HCT116 (cell line): Measurements from ENCODE around the gene UNC79. TPM values are rescaled to one million over a fixed set of nuclear protein-coding genes. Genes with fewer than 3 reads are reported as not detected.

Experiments used
- ATAC-seq: fragments of 200-7000 bp; cut with Tn5 transposase; 2 replicates; pipeline ENCODE4 v1.9.1; 2020; ENCODE audit warnings: mild to moderate bottlenecking, moderate library complexity
- BruUV-seq: library from RNA; stranded (reverse); fragments of 400-500 nt; replicated peaks from 2 replicates; lab custom pipeline; 2021; lab: Mats Ljungman, UMichigan
- CTCF ChIA-PET: fragments of 300-600 bp; sonication (Branson Sonifier 250); formaldehyde crosslinking; loops from one replicate; lab custom pipeline; 2021; ENCODE audit warnings: antibody characterized with exemption; lab: Charles Lee
- POLR2A ChIA-PET: fragments of 300-600, 350-600 bp; sonication (Branson Sonifier 250); formaldehyde crosslinking; loops from one replicate; lab custom pipeline; 2021; ENCODE audit warnings: antibody characterized with exemption; lab: Charles Lee
- RAD21 ChIA-PET, 2 experiments: fragments of 300-600 bp; sonication (Branson Sonifier 250); formaldehyde crosslinking; loops; one replicate each; lab custom pipeline; 2023; ENCODE audit warnings: low total read pairs in 2 of 2; ENCODE audit not compliant: uncharacterized antibody in 2 of 2, unreplicated experiment in 2 of 2, low non-redundant PET in 1 of 2; lab: Charles Lee
- DNase-seq: peaks from one replicate; pipeline ENCODE4 v3.0.0-alpha.2; 2010; ENCODE audit warnings: low read depth, low spot score
- H2AFZ ChIP-seq: fragments of 200-600 bp; shearing (Covaris generic), sonication (generic); 2 replicates; pipeline ENCODE4 v1.6.1; 2017; ENCODE audit warnings: low read depth, mixed run types, mixed read lengths, antibody characterized with exemption, low read length; ENCODE audit not compliant: poor library complexity, severe bottlenecking
- H3K27ac ChIP-seq: 2 replicates; pipeline ENCODE4 v1.5.1; 2012; ENCODE audit warnings: low read depth, low read length
- H3K27me3 ChIP-seq: fragments of 200-600 bp; sonication (generic); 2 replicates; pipeline ENCODE4 v1.6.1; 2016; ENCODE audit warnings: mixed run types, low read length, mixed read lengths; ENCODE audit not compliant: insufficient read depth
- H3K36me3 ChIP-seq, 2 experiments: fragments of 200-500 bp in 1 of 2; fragments of 200-600 bp in 1 of 2; sonication (Bioruptor generic) in 1 of 2; sonication (generic) in 1 of 2; 2 replicates each; pipeline versions ENCODE4 v1.5.1 to v1.6.1; 2014 to 2016; ENCODE audit warnings: low read length in 2 of 2, inconsistent platforms in 1 of 2, mixed read lengths in 1 of 2, mixed run types in 1 of 2; ENCODE audit not compliant: insufficient read depth in 2 of 2, control insufficient read depth in 1 of 2
- H3K4me1 ChIP-seq, 2 experiments: fragments of 200-600 bp in 1 of 2; sonication (generic) in 1 of 2; 2 replicates each; pipeline versions ENCODE4 v1.5.1 to v1.6.1; 2012 to 2017; ENCODE audit warnings: low read length in 2 of 2, inconsistent platforms in 1 of 2, mild to moderate bottlenecking in 1 of 2, mixed read lengths in 1 of 2, mixed run types in 1 of 2, moderate library complexity in 1 of 2; ENCODE audit not compliant: insufficient read depth in 2 of 2, control insufficient read depth in 1 of 2
- H3K4me2 ChIP-seq: fragments of 200-600 bp; sonication (generic); 2 replicates; pipeline ENCODE4 v1.6.1; 2017; ENCODE audit warnings: mixed run types, low read length, mixed read lengths
- H3K4me3 ChIP-seq, 2 experiments: fragments of 200-600 bp in 1 of 2; sonication (generic) in 1 of 2; replicated peaks in 1 of 2; 2 replicates each; pipeline ENCODE4 v1.5.1; 2011 to 2016; ENCODE audit warnings: low read length in 2 of 2, control low read depth in 1 of 2, low read depth in 1 of 2, mild to moderate bottlenecking in 1 of 2, mixed read lengths in 1 of 2, mixed run types in 1 of 2
- H3K79me2 ChIP-seq: fragments of 200-600 bp; sonication (generic); 2 replicates; pipeline ENCODE4 v1.6.1; 2017; ENCODE audit warnings: mild to moderate bottlenecking, mixed run types, low read length, moderate library complexity, mixed read lengths; ENCODE audit not compliant: insufficient read depth
- H3K9ac ChIP-seq: fragments of 200-600 bp; sonication (generic); 2 replicates; pipeline ENCODE4 v1.6.1; 2016; ENCODE audit warnings: low read length, mixed read lengths
- H3K9me2 ChIP-seq: fragments of 200-600 bp; sonication (generic), shearing (Covaris generic); 2 replicates; pipeline ENCODE4 v1.6.1; 2017; ENCODE audit warnings: mixed run types, mild to moderate bottlenecking, moderate library complexity; ENCODE audit not compliant: insufficient read depth
- H3K9me3 ChIP-seq, 2 experiments: fragments of 200-500 bp in 1 of 2; fragments of 200-600 bp in 1 of 2; sonication (Bioruptor generic) in 1 of 2; sonication (generic) in 1 of 2; 2 replicates each; pipeline ENCODE4 v1.6.1; 2014 to 2017; ENCODE audit warnings: low read length in 2 of 2, mixed read lengths in 2 of 2, inconsistent platforms in 1 of 2, low read depth in 1 of 2, mild to moderate bottlenecking in 1 of 2, mixed run types in 1 of 2, moderate library complexity in 1 of 2; ENCODE audit not compliant: control insufficient read depth in 1 of 2, insufficient read depth in 1 of 2
- H4K20me1 ChIP-seq: fragments of 200-600 bp; sonication (generic), shearing (Covaris generic); 2 replicates; pipeline ENCODE4 v1.6.1; 2017; ENCODE audit warnings: mixed run types, mild to moderate bottlenecking, moderate library complexity; ENCODE audit not compliant: insufficient read depth
- ATF3 ChIP-seq: IDR thresholded peaks from 2 replicates; pipeline ENCODE4 v1.6.1; 2012
- CEBPB ChIP-seq: IDR thresholded peaks from 2 replicates; pipeline ENCODE4 v1.6.1; 2012; ENCODE audit warnings: low read depth
- CTCF ChIP-seq, 3 experiments: fragments of 200-600 bp in 1 of 3; sonication (generic) in 1 of 3; IDR thresholded peaks in 2 of 3; conservative IDR thresholded peaks in 1 of 3; 2 replicates each; pipeline ENCODE4 v1.5.1; 2012 to 2017; ENCODE audit warnings: low read depth in 2 of 3, low read length in 2 of 3, antibody characterized with exemption in 1 of 3, borderline replicate concordance in 1 of 3, control low read depth in 1 of 3, mild to moderate bottlenecking in 1 of 3, mixed read lengths in 1 of 3, mixed run types in 1 of 3, moderate library complexity in 1 of 3; ENCODE audit not compliant: insufficient read depth in 1 of 3
- EGR1 ChIP-seq: IDR thresholded peaks from 2 replicates; pipeline ENCODE4 v1.6.1; 2012; ENCODE audit warnings: low read depth
- ELF1 ChIP-seq: IDR thresholded peaks from 2 replicates; pipeline ENCODE4 v1.6.1; 2012; ENCODE audit warnings: low read depth, borderline replicate concordance
- EZH2 ChIP-seq: fragments of 200-600 bp; sonication (generic); IDR thresholded peaks from 2 replicates; pipeline ENCODE4 v1.6.1; 2017; ENCODE audit warnings: antibody characterized with exemption, mixed run types
- FOSL1 ChIP-seq: IDR thresholded peaks from 2 replicates; pipeline ENCODE4 v1.6.1; 2012; ENCODE audit warnings: low read depth
- MAX ChIP-seq: IDR thresholded peaks from 2 replicates; pipeline ENCODE4 v1.6.1; 2012
- POLR2A ChIP-seq: IDR thresholded peaks from 2 replicates; pipeline ENCODE4 v1.7.0; 2011; ENCODE audit warnings: borderline replicate concordance; ENCODE audit not compliant: insufficient read depth, insufficient read length; ENCODE audit errors: extremely low read depth
- POLR2AphosphoS5 ChIP-seq: IDR thresholded peaks from 2 replicates; pipeline ENCODE4 v1.6.1; 2011; ENCODE audit warnings: mild to moderate bottlenecking, low read depth, low read length, moderate library complexity
- RAD21 ChIP-seq: IDR thresholded peaks from 2 replicates; pipeline ENCODE4 v1.6.1; 2012; ENCODE audit warnings: low read depth, mild to moderate bottlenecking
- REST ChIP-seq: IDR thresholded peaks from 2 replicates; pipeline ENCODE4 v1.6.1; 2012; ENCODE audit warnings: low read depth
- SIN3A ChIP-seq: IDR thresholded peaks from 2 replicates; pipeline ENCODE4 v1.6.1; 2012; ENCODE audit warnings: low read depth
- SP1 ChIP-seq: IDR thresholded peaks from 2 replicates; pipeline ENCODE4 v1.6.1; 2012; ENCODE audit warnings: low read depth
- SRF ChIP-seq: IDR thresholded peaks from 2 replicates; pipeline ENCODE4 v1.6.1; 2012; ENCODE audit warnings: low read depth
- TCF7L2 ChIP-seq: IDR thresholded peaks from 2 replicates; pipeline ENCODE4 v1.7.0; 2011; ENCODE audit warnings: borderline replicate concordance, inconsistent platforms; ENCODE audit not compliant: insufficient read depth, insufficient read length; ENCODE audit errors: extremely low read depth
- YY1 ChIP-seq: IDR thresholded peaks from 2 replicates; pipeline ENCODE4 v1.6.1; 2011; ENCODE audit warnings: low read length, low read depth, moderate library complexity, mild to moderate bottlenecking; ENCODE audit not compliant: insufficient replicate concordance; ENCODE audit errors: extremely low read depth
- ZBTB33 ChIP-seq: IDR thresholded peaks from 2 replicates; pipeline ENCODE4 v1.6.1; 2011; ENCODE audit warnings: mild to moderate bottlenecking, low read length, moderate library complexity; ENCODE audit not compliant: insufficient replicate concordance; ENCODE audit errors: extremely low read depth
- ZFX ChIP-seq: fragments of 450-650 bp; IDR thresholded peaks from 2 replicates; pipeline ENCODE4 v1.6.1; 2017
- ZNF274 ChIP-seq: fragments of 200-500 bp; sonication (Bioruptor generic); IDR thresholded peaks from 2 replicates; pipeline ENCODE4 v1.6.1; 2014; ENCODE audit warnings: mild to moderate bottlenecking, low read depth, low read length, inconsistent platforms
- intact Hi-C: fragments of 100-400 bp; cut with micrococcal nuclease; formaldehyde crosslinking; loops from 2 replicates; pipeline ENCODE4 v1.10.0; 2022
- total RNA-seq: library from RNA; stranded (reverse); gene quantifications from one replicate; pipeline ENCODE4 v1.2.1, GENCODE V29; 2021; ENCODE audit not compliant: unreplicated experiment

The UNC79 gene
- total RNA-seq, 1 experiment from 2014 or later, result 0.10 TPM

GRCh38 chr14:93579178-93579577 lies 148.4 kb downstream of the UNC79 start:
- H3K9me2 ChIP-seq, result no peaks in the 10 kb centered on the region
- no TSS peak for BruUV-seq
- ChIA-PET CTCF (no interaction called here), POLR2A (no interaction called here), RAD21 (no interaction called here)
- H3K4me2 ChIP-seq, result no peak overlapping the region
- no peaks in the 10 kb centered on the region for H3K4me1 ChIP-seq
- no peak overlapping the region for H3K9ac ChIP-seq
- H4K20me1 ChIP-seq, result no peaks in the 10 kb centered on the region
- H3K79me2 ChIP-seq, result no peaks in the 10 kb centered on the region
- intact Hi-C loops, result no loop called here
- no peak overlapping the region for H3K27ac ChIP-seq
- no peaks in the 10 kb centered on the region for H3K9me3 ChIP-seq
- TF ChIP-seq EGR1 (no peak), MAX (no peak), YY1 (no peak), ZBTB33 (no peak), SRF (no peak), ELF1 (no peak), TCF7L2 (no peak), SIN3A (no peak), RAD21 (no peak), SP1 (no peak), POLR2A (no peak), FOSL1 (no peak), CTCF (IDR thresholded peaks at IDR 0.05 in 2 of 3, conservative IDR thresholded peaks at IDR 0.05 in 1 of 3; ENCODE audit: borderline replicate concordance in 1 of 3, insufficient read depth in 1 of 3, low read depth in 2 of 3, low read length in 2 of 3) (no peak), EZH2 (no peak), REST (no peak), ZFX (no peak), ZNF274 (no peak), CEBPB (no peak), POLR2AphosphoS5 (no peak), ATF3 (no peak)
- DNase-seq, result no peak
- ATAC-seq, result no peak
- H3K36me3 ChIP-seq, result no peaks in the 10 kb centered on the region
- no peak overlapping the region for H2AFZ ChIP-seq
- H3K4me3 ChIP-seq, result no peak overlapping the region
- peaks cover 17% of the 10 kb centered on the region; the same call in 1 of the 2 replicates for H3K27me3 ChIP-seq
